HepG2 (cell line): ENCODE measurements around the gene ZNF831. TPM values are rescaled to one million over a fixed set of nuclear protein-coding genes. Genes with fewer than 3 reads are reported as not detected.

Experiments
- ATAC-seq: fragments of 200-7000 bp; cut with Tn5 transposase; 3 replicates; pipeline ENCODE4 v1.9.1; 2020; ENCODE audit warnings: mild to moderate bottlenecking, moderate library complexity
- BruUV-seq: library from RNA; stranded (reverse); fragments of 400-500 nt; replicated peaks from 2 replicates; lab custom pipeline; 2021; lab: Mats Ljungman, UMichigan
- CTCF ChIA-PET: fragments of 300-600 bp; formaldehyde crosslinking; extraction: SDS; loops from one replicate; lab custom pipeline; 2021; ENCODE audit warnings: low total read pairs, inconsistent platforms, low intra/inter-chr PET ratio; lab: Yijun Ruan, JAX
- POLR2A ChIA-PET: fragments of 350-600 bp; sonication (Branson Sonifier 250); formaldehyde crosslinking; loops from one replicate; lab custom pipeline; 2020; ENCODE audit warnings: antibody characterized with exemption, inconsistent platforms; lab: Yijun Ruan, JAX
- DNase-seq: peaks from one replicate; pipeline ENCODE4 v3.0.0-alpha.2; 2015; ENCODE audit warnings: low spot score
- FAIRE-seq: peaks from 3 replicates; lab custom pipeline; 2011; peaks lifted over from hg19 to GRCh38; lab: Jason Lieb, UNC
- H2AFZ ChIP-seq: one replicate; pipeline ENCODE4 v1.6.1; 2011; ENCODE audit warnings: low read length, inconsistent platforms
- H3K27ac ChIP-seq: fragments of 300-600 bp; 3 replicates; pipeline ENCODE4 v1.8.0; 2011; ENCODE audit warnings: mixed run types, mild to moderate bottlenecking, mixed read lengths, low read length, inconsistent platforms; ENCODE audit not compliant: insufficient read depth; ENCODE audit errors: extremely low read length
- H3K27me3 ChIP-seq, 2 experiments: fragments of 200-600 bp in 1 of 2; 2 replicates in 1 of 2; 3 replicates in 1 of 2; pipeline versions ENCODE4 v1.6.0 to v1.8.0; 2011; ENCODE audit warnings: low read length in 2 of 2, mild to moderate bottlenecking in 2 of 2, moderate library complexity in 2 of 2, inconsistent platforms in 1 of 2; ENCODE audit not compliant: insufficient read depth in 2 of 2, control insufficient read depth in 1 of 2
- H3K36me3 ChIP-seq, 2 experiments: fragments of 200-600 bp in 1 of 2; replicated peaks in 1 of 2; 2 replicates in 1 of 2; 3 replicates in 1 of 2; pipeline versions ENCODE4 v1.5.1 to v1.8.0; 2011; ENCODE audit warnings: low read length in 2 of 2, inconsistent platforms in 1 of 2; ENCODE audit not compliant: insufficient read depth in 2 of 2, control insufficient read depth in 1 of 2
- H3K4me1 ChIP-seq: 2 replicates; pipeline ENCODE4 v1.5.1; 2012; ENCODE audit warnings: low read length, inconsistent platforms; ENCODE audit not compliant: insufficient read depth
- H3K4me2 ChIP-seq: 2 replicates; pipeline ENCODE4 v1.6.0; 2011; ENCODE audit warnings: low read depth, low read length, inconsistent platforms
- H3K4me3 ChIP-seq, 3 experiments: fragments of 200-600 bp in 1 of 3; sonication (generic), shearing (Covaris generic) in 1 of 3; replicated peaks in 1 of 3; 2 replicates each; pipeline ENCODE4 v1.5.1; 2011 to 2016; ENCODE audit warnings: low read length in 3 of 3, inconsistent platforms in 2 of 3, low read depth in 2 of 3, mild to moderate bottlenecking in 2 of 3, control low read depth in 1 of 3, mixed read lengths in 1 of 3; ENCODE audit not compliant: insufficient read depth in 1 of 3
- H3K79me2 ChIP-seq: one replicate; pipeline ENCODE4 v1.6.1; 2011; ENCODE audit warnings: low read length, inconsistent platforms; ENCODE audit not compliant: insufficient read depth
- H3K9ac ChIP-seq: 2 replicates; pipeline ENCODE4 v1.6.0; 2011; ENCODE audit warnings: mild to moderate bottlenecking, low read depth, low read length, inconsistent platforms; ENCODE audit not compliant: insufficient read depth
- H3K9me3 ChIP-seq: 2 replicates; pipeline ENCODE4 v1.5.1; 2012; ENCODE audit warnings: mild to moderate bottlenecking, low read length
- H4K20me1 ChIP-seq: 2 replicates; pipeline ENCODE4 v1.6.0; 2011; ENCODE audit warnings: inconsistent platforms, mild to moderate bottlenecking, low read length, moderate library complexity; ENCODE audit not compliant: insufficient read depth
- AFF4 ChIP-seq: sonication (generic); formaldehyde crosslinking; IDR thresholded peaks from 2 replicates; pipeline ENCODE4 v1.4.0; 2020; ENCODE audit warnings: missing genetic modification reagents
- CEBPB ChIP-seq: IDR thresholded peaks from 2 replicates; pipeline ENCODE4 v1.6.1; 2011; ENCODE audit warnings: low read depth, low read length, improper control_type of control experiment, borderline replicate concordance
- ETV5 ChIP-seq: IDR thresholded peaks from 2 replicates; pipeline ENCODE4 v1.6.1; 2018; ENCODE audit warnings: missing biosample characterization, missing genetic modification reagents, inconsistent platforms, borderline replicate concordance
- FOXA3 ChIP-seq: IDR thresholded peaks from 2 replicates; pipeline ENCODE4 v1.6.1; 2016; ENCODE audit warnings: missing genetic modification reagents, missing compliant biosample characterization
- NFKB2 ChIP-seq: sonication (generic); formaldehyde crosslinking; IDR thresholded peaks from 2 replicates; pipeline ENCODE4 v1.4.0; 2020; ENCODE audit warnings: missing genetic modification reagents, borderline replicate concordance
- NFRKB ChIP-seq: fragments of 450-650 bp; IDR thresholded peaks from 2 replicates; pipeline ENCODE4 v1.6.1; 2017
- NR0B2 ChIP-seq: sonication (generic); formaldehyde crosslinking; IDR thresholded peaks from 2 replicates; pipeline ENCODE4 v1.4.0; 2020; ENCODE audit warnings: mild to moderate bottlenecking, missing genetic modification reagents
- PAWR ChIP-seq: sonication (generic); formaldehyde crosslinking; IDR thresholded peaks from 2 replicates; pipeline ENCODE4 v1.4.0; 2020; ENCODE audit warnings: missing genetic modification reagents, mild to moderate bottlenecking, borderline replicate concordance
- RBFOX2 ChIP-seq: fragments of 200-400 bp; formaldehyde crosslinking; IDR thresholded peaks from 2 replicates; pipeline ENCODE4 v1.6.1; 2017; ENCODE audit warnings: low read depth, mild to moderate bottlenecking, low read length
- SIX1 ChIP-seq: sonication (generic); formaldehyde crosslinking; IDR thresholded peaks from 2 replicates; pipeline ENCODE4 v1.4.0; 2020; ENCODE audit warnings: missing genetic modification reagents, borderline replicate concordance
- SOX6 ChIP-seq, 2 experiments: fragments of 450-650 bp in 1 of 2; sonication (generic) in 1 of 2; formaldehyde crosslinking in 1 of 2; IDR thresholded peaks; 2 replicates each; pipeline versions ENCODE4 v1.4.0 to v1.6.1; 2017 to 2020; ENCODE audit warnings: antibody characterized with exemption in 1 of 2, mild to moderate bottlenecking in 1 of 2, missing genetic modification reagents in 1 of 2
- SSRP1 ChIP-seq: IDR thresholded peaks from 2 replicates; pipeline ENCODE4 v1.6.1; 2016; ENCODE audit warnings: control low read depth
- SYNCRIP ChIP-seq: fragments of 200-400 bp; formaldehyde crosslinking; IDR thresholded peaks from 2 replicates; pipeline ENCODE4 v1.6.1; 2018; ENCODE audit warnings: mild to moderate bottlenecking, low read depth, low read length; ENCODE audit not compliant: insufficient read depth
- TRAFD1 ChIP-seq: sonication (generic); formaldehyde crosslinking; IDR thresholded peaks from 2 replicates; pipeline ENCODE4 v1.5.1; 2020; ENCODE audit warnings: missing genetic modification reagents, mild to moderate bottlenecking, borderline replicate concordance
- ZBTB38 ChIP-seq: sonication (generic); formaldehyde crosslinking; IDR thresholded peaks from 2 replicates; pipeline ENCODE4 v1.5.1; 2020; ENCODE audit warnings: mild to moderate bottlenecking, missing genetic modification reagents
- ZC3H13 ChIP-seq: sonication (generic); formaldehyde crosslinking; IDR thresholded peaks from 2 replicates; pipeline ENCODE4 v1.8.1; 2023; ENCODE audit warnings: mild to moderate bottlenecking, missing genetic modification reagents, moderate library complexity
- ZNF337 ChIP-seq: sonication (generic); formaldehyde crosslinking; IDR thresholded peaks from 2 replicates; pipeline ENCODE4 v1.5.1; 2020; ENCODE audit warnings: missing genetic modification reagents, low read depth, mild to moderate bottlenecking, borderline replicate concordance
- ZNF619 ChIP-seq: sonication (generic); formaldehyde crosslinking; IDR thresholded peaks from 2 replicates; pipeline ENCODE4 v1.4.0; 2020; ENCODE audit warnings: mild to moderate bottlenecking, missing genetic modification reagents
- ZNF652 ChIP-seq: IDR thresholded peaks from 2 replicates; pipeline ENCODE4 v1.6.1; 2016; ENCODE audit warnings: low read depth, borderline replicate concordance
- WGBS: methylation state at CpG from one replicate; pipeline ENCODE4 v1.1.6; 2017; ENCODE audit warnings: low lambda C conversion rate; 5-methylcytosine and 5-hydroxymethylcytosine counted together
- in situ Hi-C: cut with HindIII; loops from 2 replicates; pipeline ENCODE4 v1.10.0; 2017; ENCODE audit warnings: low pct_unique_long_range_greater_than_20kb; ENCODE audit not compliant: extremely low pct_ligation_motif_present
- intact Hi-C: fragments of 100-400 bp; cut with micrococcal nuclease; formaldehyde crosslinking; loops from one replicate; pipeline ENCODE4 v1.10.0; 2022; ENCODE audit not compliant: unreplicated experiment
- polyA plus RNA-seq, 8 experiments: library from polyadenylated mRNA; depleted of rRNA in 3 of 8; stranded (reverse) in 7 of 8; unstranded in 1 of 8; fragments of >200 nt; fragmentation: Illumina TruSeq in 4 of 8; extraction: Trizol in 4 of 8; gene quantifications; 2 replicates each; pipeline versions ENCODE4 v1.2.1 to v1.2.3, GENCODE V29; 2011 to 2016; ENCODE audit warnings: low read depth in 4 of 8, missing spikeins in 1 of 8, mixed read lengths in 1 of 8; ENCODE audit not compliant: insufficient read depth in 1 of 8
- total RNA-seq, 5 experiments: library from RNA; depleted of rRNA; stranded (reverse); fragments of >200 nt; fragmentation: Illumina TruSeq; extraction: Trizol; gene quantifications; 2 replicates each; pipeline ENCODE4 v1.2.3, GENCODE V29; 2016; ENCODE audit warnings: low read depth in 1 of 5

The ZNF831 gene
- total and polyA plus RNA-seq, 2 of the 13 experiments (the other 11 are each of a cell fraction or from before 2014, with no cell fraction given): not detected

GRCh38 chr20:59161721-59162120, 1.9 kb upstream of the ZNF831 start:
- intact Hi-C loops (no loop called here), in situ Hi-C loops (no loop called here)
- BruUV-seq: no TSS peak
- Histone ChIP-seq H3K9ac (no peak overlapping the region), H3K27ac (no peak overlapping the region), H3K4me2 (no peak overlapping the region), H3K9me3 (no peaks in the 10 kb centered on the region), H4K20me1 (no peaks in the 10 kb centered on the region), H3K79me2 (no peaks in the 10 kb centered on the region), H2AFZ (no peak overlapping the region), H3K4me3 (no peak overlapping the region), H3K27me3 (peaks cover 2 to 16% of the 10 kb centered on the region in 2 experiments; a peak in 4 of 5 replicates), H3K4me1 (no peaks in the 10 kb centered on the region), H3K36me3 (no peaks in the 10 kb centered on the region)
- CTCF ChIA-PET: no interaction called here
- FAIRE-seq (no peak), DNase-seq (no peak), ATAC-seq (no peak)
- TF ChIP-seq SSRP1 (CRISPR knock-in tag): no peak
- no peak for TF ChIP-seq SIX1 (CRISPR knock-in tag)
- TF ChIP-seq ZNF337 (CRISPR knock-in tag): no peak
- TF ChIP-seq ZNF652 (CRISPR knock-in tag): no peak
- no peak for TF ChIP-seq ZC3H13 (CRISPR knock-in tag)
- TF ChIP-seq SYNCRIP: no peak
- no peak for TF ChIP-seq ETV5 (CRISPR knock-in tag)
- TF ChIP-seq NFKB2 (CRISPR knock-in tag): no peak
- no peak for TF ChIP-seq CEBPB
- no peak for TF ChIP-seq NFRKB
- no peak for TF ChIP-seq RBFOX2
- TF ChIP-seq TRAFD1: no peak
- no peak for TF ChIP-seq ZBTB38 (CRISPR knock-in tag)
- TF ChIP-seq SOX6 (IDR thresholded peaks at IDR 0.05): no peak
- no peak for TF ChIP-seq SOX6 (CRISPR knock-in tag; IDR thresholded peaks at IDR 0.05)
- TF ChIP-seq NR0B2 (CRISPR knock-in tag): no peak
- TF ChIP-seq FOXA3 (CRISPR knock-in tag): no peak
- TF ChIP-seq PAWR (CRISPR knock-in tag): no peak
- TF ChIP-seq ZNF619: no peak
- TF ChIP-seq AFF4 (CRISPR knock-in tag): no peak
- 0% methylated on average over 2 of the region's 2 CpGs for WGBS
- POLR2A ChIA-PET: no interaction called here
